Skeletal muscle satellite cell (primary cell): ENCODE data around the gene GAK.

Experiments
- H3K27me3 ChIP-seq: 2 replicates; pipeline ENCODE4 v1.7.0; 2013; ENCODE audit warnings: low read length; ENCODE audit not compliant: control insufficient read depth, insufficient read depth
- H3K36me3 ChIP-seq: 2 replicates; pipeline ENCODE4 v1.7.0; 2013; ENCODE audit warnings: mild to moderate bottlenecking, control low read depth, low read length; ENCODE audit not compliant: insufficient read depth
- H3K4me1 ChIP-seq: 2 replicates; pipeline ENCODE4 v1.7.0; 2013; ENCODE audit warnings: low read length; ENCODE audit not compliant: control insufficient read depth, insufficient read depth
- H3K4me2 ChIP-seq: 2 replicates; pipeline ENCODE4 v1.7.0; 2013; ENCODE audit warnings: mild to moderate bottlenecking, low read length
- H3K4me3 ChIP-seq: 2 replicates; pipeline ENCODE4 v1.7.0; 2013; ENCODE audit warnings: low read length
- H3K9ac ChIP-seq: 2 replicates; pipeline ENCODE4 v1.7.0; 2013; ENCODE audit warnings: mild to moderate bottlenecking, low read depth, low read length, moderate library complexity
- H3K9me3 ChIP-seq: replicated peaks from 2 replicates; pipeline ENCODE4 v1.7.0; 2013; ENCODE audit warnings: mild to moderate bottlenecking, control low read depth, low read length

Gene GAK

DNA sequence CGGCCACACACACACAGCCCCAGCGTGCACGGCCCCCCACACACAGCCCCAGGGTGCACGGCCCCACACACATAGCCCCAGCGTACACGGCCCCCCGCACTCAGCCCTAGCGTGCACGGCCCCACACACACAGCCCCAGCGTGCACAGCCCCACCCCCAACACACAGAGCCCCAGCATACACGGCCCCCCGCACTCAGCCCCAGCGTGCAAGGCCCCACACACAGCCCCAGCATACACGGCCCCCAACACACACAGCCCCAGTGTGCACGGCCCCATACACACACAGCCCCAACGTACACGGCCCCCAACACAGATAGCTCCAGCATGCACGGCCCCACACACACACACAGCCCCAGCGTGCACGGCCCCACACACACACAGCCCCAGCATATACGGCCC is 17.6 kb downstream of the GAK start:
- H3K36me3 ChIP-seq = peaks cover 18% of the 10 kb centered on the region
- H3K4me2 ChIP-seq = no peak overlapping the region
- H3K9me3 ChIP-seq = no peaks in the 10 kb centered on the region
- no peak overlapping the region for H3K4me3 ChIP-seq
- H3K9ac ChIP-seq = no peak overlapping the region
- H3K4me1 ChIP-seq = no peaks in the 10 kb centered on the region
- no peaks in the 10 kb centered on the region for H3K27me3 ChIP-seq

DNA sequence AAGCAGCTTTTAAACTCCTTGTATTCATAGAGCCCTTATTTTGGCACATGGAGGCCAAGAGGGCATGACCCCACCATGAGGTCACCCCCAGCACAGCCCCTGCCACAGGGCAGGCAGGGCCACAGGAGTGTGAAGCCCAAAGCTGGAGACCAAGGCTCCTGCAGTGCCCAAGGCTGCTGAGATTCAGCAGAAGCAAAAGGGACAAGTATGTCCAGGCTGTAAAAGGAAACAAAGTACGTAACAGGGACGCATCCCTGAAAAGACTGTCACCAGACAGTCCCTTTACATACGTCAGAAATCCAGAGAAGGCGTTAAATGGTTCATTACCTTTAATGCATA is 18.9 kb downstream of the GAK start:
- Histone ChIP-seq H3K4me3 (no peak overlapping the region), H3K4me2 (no peak overlapping the region), H3K36me3 (peaks cover 18% of the 10 kb centered on the region), H3K27me3 (no peaks in the 10 kb centered on the region), H3K9ac (no peak overlapping the region), H3K9me3 (no peaks in the 10 kb centered on the region), H3K4me1 (no peaks in the 10 kb centered on the region)

GRCh38 chr4:912548-913279 is 19.4 kb downstream of the GAK start:
- H3K27me3 ChIP-seq = no peaks in the 10 kb centered on the region
- H3K36me3 ChIP-seq = peaks cover 18% of the 10 kb centered on the region
- H3K4me1 ChIP-seq = no peaks in the 10 kb centered on the region
- no peak overlapping the region for H3K9ac ChIP-seq
- H3K9me3 ChIP-seq = no peaks in the 10 kb centered on the region
- no peak overlapping the region for H3K4me3 ChIP-seq
- no peak overlapping the region for H3K4me2 ChIP-seq

GRCh38 chr4:911871-912490 is 20.1 kb downstream of the GAK start:
- no peaks in the 10 kb centered on the region for H3K27me3 ChIP-seq
- no peak overlapping the region for H3K4me2 ChIP-seq
- no peak overlapping the region for H3K4me3 ChIP-seq
- peaks cover 18% of the 10 kb centered on the region for H3K36me3 ChIP-seq
- no peaks in the 10 kb centered on the region for H3K4me1 ChIP-seq
- H3K9ac ChIP-seq = no peak overlapping the region
- H3K9me3 ChIP-seq = no peaks in the 10 kb centered on the region

DNA sequence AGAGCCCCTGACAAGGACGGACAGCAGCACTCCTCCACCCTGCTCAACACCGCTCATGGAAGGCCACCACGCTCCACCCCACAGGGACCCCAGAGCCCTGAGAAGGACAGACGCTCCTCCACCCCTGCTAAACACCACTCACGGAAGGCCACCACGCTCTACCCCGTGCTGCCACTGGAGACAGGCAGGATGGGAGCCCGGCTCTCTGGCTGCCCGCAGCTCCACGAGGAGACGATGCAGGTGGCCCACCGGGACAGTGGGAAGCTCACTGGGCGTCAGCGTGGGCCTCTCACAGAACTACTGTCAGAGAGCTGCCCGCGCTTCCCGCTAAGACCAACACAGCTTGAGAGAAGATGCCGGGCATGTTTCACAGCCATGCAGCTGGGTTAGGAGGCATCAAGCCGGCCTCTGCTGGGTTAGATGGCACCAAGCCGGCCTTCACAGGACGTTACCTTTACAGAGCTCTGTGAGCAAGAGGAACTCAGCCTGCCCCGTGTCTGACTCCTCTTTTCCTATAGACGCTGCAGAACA is 20.8 kb downstream of the GAK start:
- Histone ChIP-seq H3K4me3 (no peak overlapping the region), H3K4me2 (no peak overlapping the region), H3K9ac (no peak overlapping the region), H3K4me1 (no peaks in the 10 kb centered on the region), H3K36me3 (peaks cover 18% of the 10 kb centered on the region), H3K9me3 (no peaks in the 10 kb centered on the region), H3K27me3 (no peaks in the 10 kb centered on the region)

GRCh38 chr4:910366-911091 is 21.6 kb downstream of the GAK start:
- peaks cover 25% of the 10 kb centered on the region for H3K36me3 ChIP-seq

DNA sequence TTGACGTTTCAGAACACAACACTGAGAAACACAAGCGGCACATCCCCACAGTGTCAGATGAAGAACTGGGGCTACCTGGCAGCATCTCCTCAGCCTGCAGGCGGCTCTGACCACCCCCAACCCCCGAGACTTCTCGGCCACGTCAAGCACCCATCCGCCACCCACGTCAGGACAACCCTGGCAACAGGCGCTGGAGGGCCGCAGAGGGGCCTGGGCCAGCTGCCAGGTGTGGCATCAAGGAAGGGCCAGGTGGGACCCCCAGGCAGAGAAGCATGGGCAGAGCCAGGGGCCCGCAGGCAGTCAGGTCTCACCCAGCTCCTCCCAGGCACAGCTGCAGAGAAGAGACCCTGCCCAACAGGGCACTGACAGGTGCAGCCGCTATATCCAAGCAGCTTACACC is 22.3 kb downstream of the GAK start:
- no peaks in the 10 kb centered on the region for H3K27me3 ChIP-seq
- no peak overlapping the region for H3K9ac ChIP-seq
- no peak overlapping the region for H3K4me3 ChIP-seq
- H3K9me3 ChIP-seq = no peaks in the 10 kb centered on the region
- no peaks in the 10 kb centered on the region for H3K4me1 ChIP-seq
- H3K4me2 ChIP-seq = no peak overlapping the region
- H3K36me3 ChIP-seq = peaks cover 29% of the 10 kb centered on the region

More at GRCh38 chr4:910366-911091, 21.6 kb downstream of the GAK start:
- Histone ChIP-seq H3K4me3 (no peak overlapping the region), H3K4me2 (no peak overlapping the region), H3K27me3 (no peaks in the 10 kb centered on the region), H3K9me3 (no peaks in the 10 kb centered on the region), H3K9ac (no peak overlapping the region), H3K4me1 (no peaks in the 10 kb centered on the region)

DNA sequence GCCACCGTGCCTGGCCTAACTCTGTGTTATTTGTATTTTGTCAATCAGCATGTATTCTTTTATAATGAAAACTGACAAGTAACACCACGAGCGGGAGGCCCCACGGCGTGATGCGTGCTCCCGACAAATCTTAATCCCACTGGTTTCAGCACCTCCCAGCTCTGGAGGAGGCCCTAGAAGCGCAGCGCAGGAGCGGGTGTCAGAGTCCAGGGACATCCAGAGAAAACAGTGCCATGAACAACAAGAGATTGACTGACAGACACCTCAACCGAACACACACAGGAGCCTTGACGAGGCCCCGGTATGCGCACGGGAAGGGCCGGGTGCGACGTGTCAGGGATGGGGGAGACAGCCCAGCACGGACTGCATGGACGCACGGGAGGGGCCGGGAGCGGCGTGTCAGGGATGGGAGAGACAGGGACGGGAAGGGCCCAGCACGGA is 23.0 kb downstream of the GAK start:
- H3K4me1 ChIP-seq = no peaks in the 10 kb centered on the region
- no peaks in the 10 kb centered on the region for H3K27me3 ChIP-seq
- H3K4me3 ChIP-seq = no peak overlapping the region
- H3K9ac ChIP-seq = no peak overlapping the region
- no peaks in the 10 kb centered on the region for H3K9me3 ChIP-seq
- peaks cover 32% of the 10 kb centered on the region for H3K36me3 ChIP-seq
- H3K4me2 ChIP-seq = no peak overlapping the region

DNA sequence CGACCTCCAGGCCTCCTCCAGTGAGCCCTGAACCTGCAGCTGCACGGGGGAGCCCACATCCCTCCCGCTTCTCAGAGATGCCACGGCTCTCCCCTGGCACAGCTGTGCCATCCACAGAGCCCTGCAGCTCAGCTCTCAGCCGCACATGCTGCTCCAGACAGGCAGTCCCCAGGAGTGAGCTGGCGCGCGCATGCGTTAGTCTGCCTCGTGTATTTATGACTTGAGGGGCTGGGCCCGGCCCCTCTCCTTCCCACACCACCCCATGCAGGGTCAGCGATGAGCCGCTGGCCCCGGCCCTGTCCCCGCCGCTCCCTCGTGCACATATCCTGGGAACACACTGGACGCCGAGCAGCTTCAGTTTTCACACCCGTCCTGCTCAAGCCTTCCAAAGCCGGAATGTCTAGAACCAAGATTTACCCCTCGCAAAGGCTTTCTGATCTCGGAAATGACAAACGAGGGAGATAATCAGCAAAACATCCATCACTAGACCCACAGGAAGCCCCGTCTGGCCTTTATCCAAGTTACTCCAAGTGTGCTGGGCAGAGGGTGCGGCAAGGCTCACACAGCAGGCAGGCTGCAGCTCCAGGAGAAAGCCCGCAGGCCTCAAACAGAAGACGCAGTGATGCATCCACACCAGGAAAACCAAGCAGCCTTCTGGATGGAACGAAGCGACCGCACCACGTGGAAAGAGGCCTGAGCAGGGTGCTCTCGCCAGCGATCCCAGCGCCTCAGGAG is 24.3 kb downstream of the GAK start:
- Histone ChIP-seq H3K9me3 (no peaks in the 10 kb centered on the region), H3K4me3 (no peak overlapping the region), H3K9ac (no peak overlapping the region), H3K27me3 (no peaks in the 10 kb centered on the region), H3K4me1 (no peaks in the 10 kb centered on the region), H3K4me2 (no peak overlapping the region), H3K36me3 (peaks cover 43% of the 10 kb centered on the region)

DNA sequence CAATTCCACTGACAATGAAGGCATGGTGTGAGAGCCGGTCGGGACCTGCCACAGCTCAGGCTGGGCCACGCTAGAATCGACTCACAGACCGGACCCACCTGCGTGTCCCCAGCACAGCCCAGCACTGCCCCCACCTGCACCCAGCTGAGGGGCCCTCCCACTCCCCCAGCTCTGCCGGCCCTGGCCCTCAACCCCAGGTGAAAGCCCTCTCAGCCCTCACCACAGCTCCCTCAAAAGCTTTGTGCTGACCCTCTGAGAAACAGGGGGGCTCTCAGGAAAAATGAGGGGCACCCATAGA is 25.1 kb downstream of the GAK start:
- Histone ChIP-seq H3K36me3 (peaks cover 46% of the 10 kb centered on the region), H3K27me3 (no peaks in the 10 kb centered on the region), H3K9me3 (no peaks in the 10 kb centered on the region), H3K4me1 (no peaks in the 10 kb centered on the region), H3K9ac (no peak overlapping the region), H3K4me3 (no peak overlapping the region), H3K4me2 (no peak overlapping the region)

DNA sequence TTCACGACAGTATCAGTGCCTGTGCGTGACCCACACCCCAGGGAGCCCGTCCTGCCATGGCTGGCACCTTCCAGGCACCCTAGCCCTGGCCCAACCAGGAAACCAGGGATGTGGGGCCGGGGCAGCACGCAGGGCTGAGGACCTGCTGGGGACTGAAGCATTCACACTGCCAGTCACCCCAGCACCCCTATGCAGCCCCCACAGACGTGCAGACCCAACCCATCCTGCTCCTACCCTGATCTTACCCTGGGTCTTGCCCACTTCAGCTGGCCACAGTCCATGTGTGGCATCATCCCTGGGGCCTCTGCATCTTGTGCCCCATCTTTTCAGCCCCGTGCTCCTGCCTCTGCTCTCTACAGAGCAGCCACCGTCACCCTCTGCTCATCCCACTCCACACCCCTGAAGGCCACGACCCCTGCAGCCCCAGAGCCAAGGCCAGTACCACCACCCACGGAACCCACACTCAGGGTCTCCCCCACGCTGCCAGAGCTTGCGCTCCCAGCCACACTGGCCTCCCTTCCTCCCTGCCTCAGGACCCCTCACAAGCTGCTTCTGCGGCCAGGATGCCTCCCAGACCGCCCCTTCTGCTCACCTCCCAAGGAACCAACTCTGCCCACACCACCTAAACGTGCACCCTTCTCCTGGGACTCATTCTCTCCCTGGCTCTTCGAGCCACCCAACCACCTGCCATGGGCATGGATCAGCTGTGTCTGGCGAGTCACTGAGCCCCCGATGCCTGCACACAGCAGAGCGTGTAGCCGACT is 25.6 kb downstream of the GAK start:
- no peaks in the 10 kb centered on the region for H3K27me3 ChIP-seq
- no peaks in the 10 kb centered on the region for H3K9me3 ChIP-seq
- H3K4me1 ChIP-seq = no peaks in the 10 kb centered on the region
- H3K9ac ChIP-seq = no peak overlapping the region
- H3K4me2 ChIP-seq = no peak overlapping the region
- H3K4me3 ChIP-seq = no peak overlapping the region
- H3K36me3 ChIP-seq = peaks cover 43% of the 10 kb centered on the region
